Measurements from ENCODE around the gene KRT85.

Gene KRT85

DNA sequence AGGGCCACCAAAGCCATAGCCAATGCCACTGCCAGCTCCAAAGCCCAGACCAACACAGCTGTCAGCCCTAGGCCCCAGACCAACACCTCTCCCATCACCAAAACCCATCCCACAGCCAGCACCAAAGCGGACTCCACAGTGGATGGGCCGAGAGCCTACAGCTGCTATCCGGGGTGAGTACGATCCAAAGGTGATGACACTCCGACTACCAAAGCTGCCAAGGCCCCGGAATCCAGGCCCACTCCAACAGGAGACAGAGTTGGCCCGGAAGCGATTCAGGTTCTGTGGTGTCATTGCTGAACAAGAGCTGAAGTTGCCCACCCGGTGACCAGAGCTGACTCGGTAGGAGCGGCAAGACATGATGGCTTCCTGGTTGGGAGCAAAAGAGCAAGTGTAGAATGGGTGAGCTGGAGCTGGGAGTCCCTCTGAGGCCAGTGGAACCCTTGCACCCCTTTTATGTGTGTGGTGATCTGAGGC is 18.0 kb upstream of the KRT85 start, which contains the start of gene KRT84:
Gene KRT84 (minus strand): TSS at position 427 of the 477 bp plus-strand sequence. CDS start 67 bp downstream, at position 360.
- Histone ChIP-seq H3K4me2 (ENCODE audit: low read length) (no peak within 1 kb of the TSS), H3K56ac (ENCODE audit: low read length) (no peak within 1 kb of the TSS), H3K27me3 (ENCODE audit: insufficient read depth, low read length, poor library complexity) (no peaks in the 10 kb centered on the region), H3K4ac (ENCODE audit: low read depth, low read length) (no peak within 1 kb of the TSS), H3K79me1 (ENCODE audit: low read length) (no peaks in the 10 kb centered on the region), H4K5ac (ENCODE audit: low read length) (no peak within 1 kb of the TSS), H2BK15ac (replicated peaks; ENCODE audit: low read depth) (no peak within 1 kb of the TSS), H2AK5ac (ENCODE audit: low read length) (no peak within 1 kb of the TSS), H4K8ac (ENCODE audit: low read depth, low read length) (no peak within 1 kb of the TSS), H2BK120ac (ENCODE audit: low read depth, low read length) (no peak within 1 kb of the TSS), H2BK5ac (ENCODE audit: low read length) (no peak within 1 kb of the TSS), H3K27ac (ENCODE audit: low read depth, low read length) (no peak within 1 kb of the TSS), H3K23ac (ENCODE audit: low read length) (no peak within 1 kb of the TSS), H3K9ac (ENCODE audit: low read length) (no peak within 1 kb of the TSS), H3K18ac (ENCODE audit: low read length) (no peak within 1 kb of the TSS), H3K4me1 (ENCODE audit: control insufficient read depth, low read depth, low read length) (peaks cover under 1% of the 10 kb centered on the region), H3K36me3 (ENCODE audit: control insufficient read depth, insufficient read depth, low read length) (no peaks in the 10 kb centered on the region), H3K4me3 (ENCODE audit: low read length) (no peak within 1 kb of the TSS), H3K79me2 (ENCODE audit: control insufficient read depth, insufficient read depth, low read length) (no peaks in the 10 kb centered on the region)
- no CpG with 5 or more reads among the region's 11 CpGs for WGBS (ENCODE audit: extremely low coverage, insufficient coverage, low lambda C conversion rate)
- DNase-seq, result no peak

DNA sequence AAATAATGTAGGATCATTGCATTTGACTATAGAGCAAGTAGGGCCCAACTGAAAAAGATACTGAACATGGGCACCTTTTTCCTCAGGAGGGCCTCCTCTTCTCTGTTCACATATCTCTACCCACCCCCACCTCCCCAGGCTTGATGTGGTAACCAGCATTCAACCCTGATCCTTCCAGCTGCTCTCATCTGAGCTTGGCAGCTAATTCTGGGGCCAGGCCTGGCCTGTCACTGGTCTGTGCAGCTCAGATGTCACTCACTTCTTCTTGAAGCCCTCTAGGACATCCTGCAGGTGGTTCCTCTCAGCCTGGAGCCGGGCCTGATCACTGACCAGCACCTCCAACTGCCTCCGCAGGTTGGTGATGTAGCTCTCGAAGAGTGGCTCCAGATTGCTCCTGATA is 16.1 kb upstream of the KRT85 start:
- H3K56ac ChIP-seq (ENCODE audit: low read length), result no peak overlapping the region
- no CpG with 5 or more reads among the region's 3 CpGs for WGBS (ENCODE audit: extremely low coverage, insufficient coverage, low lambda C conversion rate)
- H3K4me2 ChIP-seq (ENCODE audit: low read length), result no peak overlapping the region
- H4K5ac ChIP-seq (ENCODE audit: low read length), result no peak overlapping the region
- H2AK5ac ChIP-seq (ENCODE audit: low read length), result no peak overlapping the region
- H3K4ac ChIP-seq (ENCODE audit: low read depth, low read length), result no peak overlapping the region
- H2BK15ac ChIP-seq (replicated peaks; ENCODE audit: low read depth), result no peak overlapping the region
- H3K18ac ChIP-seq (ENCODE audit: low read length), result no peak overlapping the region
- no peak overlapping the region for H3K9ac ChIP-seq (ENCODE audit: low read length)
- no peak overlapping the region for H4K8ac ChIP-seq (ENCODE audit: low read depth, low read length)
- no peak overlapping the region for H2BK5ac ChIP-seq (ENCODE audit: low read length)
- H3K27ac ChIP-seq (ENCODE audit: low read depth, low read length), result no peak overlapping the region
- H3K4me3 ChIP-seq (ENCODE audit: low read length), result no peak overlapping the region
- H3K27me3 ChIP-seq (ENCODE audit: insufficient read depth, low read length, poor library complexity), result no peaks in the 10 kb centered on the region
- H2BK120ac ChIP-seq (ENCODE audit: low read depth, low read length), result no peak overlapping the region
- H3K79me1 ChIP-seq (ENCODE audit: low read length), result no peaks in the 10 kb centered on the region
- H3K23ac ChIP-seq (ENCODE audit: low read length), result no peak overlapping the region
- no peaks in the 10 kb centered on the region for H3K36me3 ChIP-seq (ENCODE audit: control insufficient read depth, insufficient read depth, low read length)
- H3K79me2 ChIP-seq (ENCODE audit: control insufficient read depth, insufficient read depth, low read length), result no peaks in the 10 kb centered on the region
- H3K4me1 ChIP-seq (ENCODE audit: control insufficient read depth, low read depth, low read length), result no peaks in the 10 kb centered on the region
- DNase-seq, result no peak

- Histone ChIP-seq H3K79me2 (ENCODE audit: control insufficient read depth, insufficient read depth, low read length) (no peaks in the 10 kb centered on the region), H3K56ac (ENCODE audit: low read length) (no peak overlapping the region), H2AK5ac (ENCODE audit: low read length) (no peak overlapping the region), H2BK5ac (ENCODE audit: low read length) (no peak overlapping the region), H3K79me1 (ENCODE audit: low read length) (no peaks in the 10 kb centered on the region), H3K27me3 (ENCODE audit: insufficient read depth, low read length, poor library complexity) (no peaks in the 10 kb centered on the region), H3K4ac (ENCODE audit: low read depth, low read length) (no peak overlapping the region), H3K4me1 (ENCODE audit: control insufficient read depth, low read depth, low read length) (no peaks in the 10 kb centered on the region), H3K4me3 (ENCODE audit: low read length) (no peak overlapping the region), H3K9ac (ENCODE audit: low read length) (no peak overlapping the region), H4K5ac (ENCODE audit: low read length) (no peak overlapping the region), H2BK120ac (ENCODE audit: low read depth, low read length) (no peak overlapping the region), H4K8ac (ENCODE audit: low read depth, low read length) (no peak overlapping the region), H3K27ac (ENCODE audit: low read depth, low read length) (no peak overlapping the region), H3K36me3 (ENCODE audit: control insufficient read depth, insufficient read depth, low read length) (no peaks in the 10 kb centered on the region), H3K4me2 (ENCODE audit: low read length) (no peak overlapping the region), H3K23ac (ENCODE audit: low read length) (no peak overlapping the region), H3K18ac (ENCODE audit: low read length) (no peak overlapping the region), H2BK15ac (replicated peaks; ENCODE audit: low read depth) (no peak overlapping the region)
- WGBS (ENCODE audit: extremely low coverage, insufficient coverage, low lambda C conversion rate), result no CpG with 5 or more reads among the region's 2 CpGs
- no peak for DNase-seq
Observed at GRCh38 chr12:52382854-52383253, 15.6 kb upstream of the KRT85 start.

- Histone ChIP-seq H3K4me2 (ENCODE audit: low read length) (no peak overlapping the region), H3K18ac (ENCODE audit: low read length) (no peak overlapping the region), H2BK15ac (replicated peaks; ENCODE audit: low read depth) (no peak overlapping the region), H4K5ac (ENCODE audit: low read length) (no peak overlapping the region), H3K4ac (ENCODE audit: low read depth, low read length) (no peak overlapping the region), H3K27ac (ENCODE audit: low read depth, low read length) (no peak overlapping the region), H3K4me1 (ENCODE audit: control insufficient read depth, low read depth, low read length) (no peaks in the 10 kb centered on the region), H3K4me3 (ENCODE audit: low read length) (no peak overlapping the region), H4K8ac (ENCODE audit: low read depth, low read length) (no peak overlapping the region), H3K9ac (ENCODE audit: low read length) (no peak overlapping the region), H3K56ac (ENCODE audit: low read length) (no peak overlapping the region), H2BK5ac (ENCODE audit: low read length) (no peak overlapping the region), H3K79me1 (ENCODE audit: low read length) (no peaks in the 10 kb centered on the region), H3K36me3 (ENCODE audit: control insufficient read depth, insufficient read depth, low read length) (no peaks in the 10 kb centered on the region), H3K79me2 (ENCODE audit: control insufficient read depth, insufficient read depth, low read length) (no peaks in the 10 kb centered on the region), H2AK5ac (ENCODE audit: low read length) (no peak overlapping the region), H3K27me3 (ENCODE audit: insufficient read depth, low read length, poor library complexity) (no peaks in the 10 kb centered on the region), H2BK120ac (ENCODE audit: low read depth, low read length) (no peak overlapping the region), H3K23ac (ENCODE audit: low read length) (no peak overlapping the region)
- WGBS (ENCODE audit: extremely low coverage, insufficient coverage, low lambda C conversion rate), result no CpG with 5 or more reads among the region's 8 CpGs
- no peak for DNase-seq
Observed at GRCh38 chr12:52381206-52381605, 13.9 kb upstream of the KRT85 start.

DNA sequence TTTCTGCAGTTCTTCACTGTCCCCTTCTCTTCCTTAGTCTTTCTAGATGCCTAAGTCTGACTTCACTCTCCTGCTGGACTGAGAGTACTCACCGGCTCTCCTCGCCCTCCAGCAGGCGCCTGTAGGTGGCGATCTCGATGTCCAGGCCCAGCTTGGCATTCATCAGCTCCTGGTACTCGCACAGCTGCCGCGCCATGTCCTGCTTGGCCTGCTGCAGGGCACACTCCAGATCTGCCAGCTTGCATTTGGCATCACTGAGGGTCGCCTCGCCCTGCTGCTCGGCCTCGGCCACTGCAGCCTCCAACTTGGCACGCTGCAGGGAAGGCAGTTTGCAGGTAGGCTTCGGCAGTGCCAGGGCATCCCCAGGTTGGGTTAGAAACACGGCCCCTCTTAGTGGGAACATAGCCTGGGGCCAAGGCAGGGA is 13.0 kb upstream of the KRT85 start:
- Histone ChIP-seq H3K79me2 (ENCODE audit: control insufficient read depth, insufficient read depth, low read length) (no peaks in the 10 kb centered on the region), H4K8ac (ENCODE audit: low read depth, low read length) (no peak overlapping the region), H3K4me2 (ENCODE audit: low read length) (no peak overlapping the region), H3K18ac (ENCODE audit: low read length) (no peak overlapping the region), H4K5ac (ENCODE audit: low read length) (no peak overlapping the region), H3K4me1 (ENCODE audit: control insufficient read depth, low read depth, low read length) (no peaks in the 10 kb centered on the region), H3K27me3 (ENCODE audit: insufficient read depth, low read length, poor library complexity) (no peaks in the 10 kb centered on the region), H2BK5ac (ENCODE audit: low read length) (no peak overlapping the region), H2BK120ac (ENCODE audit: low read depth, low read length) (no peak overlapping the region), H2BK15ac (replicated peaks; ENCODE audit: low read depth) (no peak overlapping the region), H3K4me3 (ENCODE audit: low read length) (no peak overlapping the region), H3K4ac (ENCODE audit: low read depth, low read length) (no peak overlapping the region), H3K9ac (ENCODE audit: low read length) (no peak overlapping the region), H2AK5ac (ENCODE audit: low read length) (no peak overlapping the region), H3K23ac (ENCODE audit: low read length) (no peak overlapping the region), H3K79me1 (ENCODE audit: low read length) (no peaks in the 10 kb centered on the region), H3K27ac (ENCODE audit: low read depth, low read length) (no peak overlapping the region), H3K56ac (ENCODE audit: low read length) (no peak overlapping the region), H3K36me3 (ENCODE audit: control insufficient read depth, insufficient read depth, low read length) (no peaks in the 10 kb centered on the region)
- no CpG with 5 or more reads among the region's 15 CpGs for whole genome bisulfite sequencing (ENCODE audit: extremely low coverage, insufficient coverage, low lambda C conversion rate)
- peak; percentile 49 for DNase-seq

DNA sequence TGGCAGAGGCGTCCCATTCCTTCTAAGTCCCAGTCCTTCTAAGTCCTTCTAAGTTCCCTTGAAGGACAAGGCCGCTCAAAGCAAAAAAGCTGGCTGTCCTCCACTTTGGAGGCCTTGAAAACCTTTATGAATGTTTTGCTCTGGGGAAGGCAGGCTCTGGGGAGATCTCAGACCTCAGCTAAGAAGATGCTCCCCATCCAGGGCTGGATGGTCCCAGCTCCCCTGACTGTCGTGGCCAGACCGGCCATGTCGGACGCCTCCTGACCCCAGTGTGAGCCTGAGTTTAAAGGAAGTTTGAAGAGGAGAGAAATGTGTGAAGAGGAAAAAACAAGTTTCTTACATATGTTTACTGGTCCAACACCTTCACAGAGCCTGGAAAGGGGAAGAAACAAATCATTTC is 12.3 kb upstream of the KRT85 start:
- Histone ChIP-seq H3K27ac (ENCODE audit: low read depth, low read length) (no peak overlapping the region), H3K4me3 (ENCODE audit: low read length) (no peak overlapping the region), H3K79me1 (ENCODE audit: low read length) (no peaks in the 10 kb centered on the region), H3K79me2 (ENCODE audit: control insufficient read depth, insufficient read depth, low read length) (no peaks in the 10 kb centered on the region), H2BK5ac (ENCODE audit: low read length) (no peak overlapping the region), H4K8ac (ENCODE audit: low read depth, low read length) (no peak overlapping the region), H3K36me3 (ENCODE audit: control insufficient read depth, insufficient read depth, low read length) (no peaks in the 10 kb centered on the region), H3K4me1 (ENCODE audit: control insufficient read depth, low read depth, low read length) (no peaks in the 10 kb centered on the region), H2BK120ac (ENCODE audit: low read depth, low read length) (no peak overlapping the region), H3K9ac (ENCODE audit: low read length) (no peak overlapping the region), H3K4ac (ENCODE audit: low read depth, low read length) (no peak overlapping the region), H3K23ac (ENCODE audit: low read length) (no peak overlapping the region), H4K5ac (ENCODE audit: low read length) (no peak overlapping the region), H3K4me2 (ENCODE audit: low read length) (no peak overlapping the region), H2BK15ac (replicated peaks; ENCODE audit: low read depth) (no peak overlapping the region), H3K27me3 (ENCODE audit: insufficient read depth, low read length, poor library complexity) (no peaks in the 10 kb centered on the region), H3K56ac (ENCODE audit: low read length) (no peak overlapping the region), H2AK5ac (ENCODE audit: low read length) (no peak overlapping the region), H3K18ac (ENCODE audit: low read length) (no peak overlapping the region)
- DNase-seq, result no peak
- no CpG with 5 or more reads among the region's 6 CpGs for WGBS (ENCODE audit: extremely low coverage, insufficient coverage, low lambda C conversion rate)
